IPS-NIHi7 (cell line): ENCODE results near the gene TACC2.

ENCODE experiments used
- DNase-seq: peaks from one replicate; pipeline ENCODE4 v3.0.0; 2012; ENCODE audit warnings: mixed read lengths; ENCODE audit errors: extremely low spot score

The TACC2 gene

DNA sequence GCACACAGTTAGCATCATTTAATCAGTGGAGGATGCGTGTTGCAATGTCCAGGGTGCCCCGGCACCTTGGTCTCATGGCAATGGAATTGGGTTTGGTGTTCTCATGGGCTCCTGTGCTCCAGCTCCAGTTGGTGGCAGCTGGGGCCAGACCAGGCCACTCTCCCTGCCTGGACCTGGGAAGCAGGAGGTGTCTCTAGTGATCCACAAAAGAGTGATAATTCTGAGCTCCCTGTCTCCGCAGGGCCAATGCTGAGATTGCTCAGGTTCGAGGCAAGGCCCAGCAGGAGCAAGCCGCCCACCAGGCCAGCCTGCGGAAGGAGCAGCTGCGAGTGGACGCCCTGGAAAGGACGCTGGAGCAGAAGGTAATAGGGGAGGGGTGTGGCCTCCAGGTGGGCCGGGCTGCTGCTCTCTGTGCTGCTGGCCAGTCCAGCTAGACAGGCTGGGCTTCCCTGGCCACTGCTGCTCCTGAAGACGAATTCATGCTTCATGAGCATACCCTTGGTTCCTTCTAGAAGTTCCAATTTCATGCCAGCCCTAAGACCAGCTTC, 260.4 kb downstream of the TACC2 start:
- no peak for DNase-seq

GRCh38 chr10:122249991-122250750, 261.2 kb downstream of the TACC2 start:
- DNase-seq = no peak

DNA sequence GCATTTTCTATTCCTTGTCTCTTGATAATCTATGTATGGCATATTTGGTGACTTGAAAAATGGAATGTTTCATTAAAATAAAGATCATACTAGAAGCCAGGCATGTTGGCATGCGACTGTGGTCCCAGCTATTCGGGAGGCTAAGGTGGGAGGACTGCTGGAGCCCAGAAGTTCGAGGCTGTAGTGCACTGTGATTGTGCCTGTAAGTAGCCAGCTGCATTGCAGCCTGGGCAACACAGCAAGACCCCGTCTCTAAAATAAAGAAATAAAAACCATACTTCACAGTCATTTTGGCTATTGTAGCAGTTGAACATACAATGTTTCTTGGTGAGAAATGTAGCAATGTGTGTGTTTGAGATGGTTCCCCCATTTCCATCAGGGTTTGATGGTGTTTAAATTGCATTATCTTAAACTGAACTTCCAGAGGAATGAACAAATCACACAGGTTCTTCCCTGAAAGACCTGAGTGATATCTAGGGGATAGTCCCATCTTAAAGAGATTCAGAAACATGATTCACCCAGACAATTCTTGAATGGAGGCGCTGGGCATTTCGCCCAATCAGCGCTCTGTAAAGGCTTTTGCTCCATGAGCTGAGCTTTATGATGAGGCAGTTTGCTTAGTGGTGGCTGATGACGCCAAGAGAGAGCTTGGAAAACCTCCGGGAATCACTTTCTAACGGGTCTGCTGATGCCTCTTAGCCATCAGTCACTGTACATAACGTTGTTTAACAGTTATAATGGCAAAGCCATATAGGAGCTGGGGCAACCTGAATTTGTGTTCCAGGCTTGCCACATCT, 262.7 kb downstream of the TACC2 start:
- DNase-seq = no peak

DNA sequence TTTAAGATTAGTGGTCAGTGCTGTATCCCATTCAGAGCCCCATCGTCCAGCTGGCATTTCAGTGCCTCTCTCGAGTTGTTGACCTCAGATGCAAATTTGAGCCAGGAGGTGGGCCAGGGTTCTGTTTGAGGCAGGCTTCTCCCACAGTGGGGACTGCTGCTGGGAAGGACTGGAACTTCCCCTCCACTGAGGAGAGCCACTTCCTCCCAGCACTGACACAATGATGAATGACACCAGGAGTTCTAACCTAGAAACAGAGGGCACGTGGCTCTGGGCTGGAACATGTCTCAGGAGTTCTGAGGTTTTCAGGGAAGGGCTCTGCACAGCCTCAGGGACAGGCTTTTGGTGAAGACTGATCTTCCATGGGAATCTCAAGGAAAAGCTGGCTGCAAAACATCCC, 263.8 kb downstream of the TACC2 start:
- no peak for DNase-seq

DNA sequence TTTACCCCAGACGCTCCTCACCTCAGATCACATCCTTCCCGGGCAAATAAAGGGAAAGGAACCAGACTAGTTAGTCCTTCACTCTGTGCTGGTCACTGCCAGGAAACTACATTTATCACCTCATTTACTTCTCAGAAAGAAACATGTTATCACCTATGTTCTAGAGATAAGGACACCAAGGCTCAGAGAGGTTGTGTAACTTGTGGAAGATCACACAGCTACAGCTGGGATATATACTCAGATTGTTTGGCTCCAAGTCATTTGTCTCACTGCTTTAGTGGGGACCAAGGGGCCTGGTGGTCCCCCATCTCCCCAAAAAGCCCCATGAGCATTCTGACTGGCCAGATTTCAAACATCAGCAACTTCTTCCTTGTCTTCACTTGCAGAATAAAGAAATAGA, 264.6 kb downstream of the TACC2 start:
- DNase-seq = no peak

DNA sequence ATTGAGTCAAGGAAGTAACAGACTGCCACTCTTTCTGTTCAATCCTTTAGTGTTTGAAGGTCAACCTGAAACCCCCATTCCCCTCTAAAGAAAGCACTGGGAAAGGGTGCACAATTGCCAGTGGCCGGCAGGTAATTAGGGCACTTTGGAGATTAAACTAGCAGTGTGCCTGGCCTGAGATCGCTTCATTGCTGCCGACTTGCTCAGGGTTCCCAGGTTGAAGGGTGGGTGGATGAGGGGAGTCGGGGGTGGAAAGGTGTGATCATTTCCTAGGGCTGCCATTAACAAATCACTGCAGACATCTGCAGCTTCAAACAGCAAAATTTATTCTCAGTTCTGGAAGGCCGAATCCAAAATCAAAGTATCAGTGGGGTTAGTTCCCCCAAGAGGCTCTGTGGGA, 265.9 kb downstream of the TACC2 start:
- DNase-seq = no peak

GRCh38 chr10:122255509-122256301, 266.7 kb downstream of the TACC2 start:
- no peak for DNase-seq

GRCh38 chr10:122257041-122257440, 268.1 kb downstream of the TACC2 start:
- DNase-seq = no peak

DNA sequence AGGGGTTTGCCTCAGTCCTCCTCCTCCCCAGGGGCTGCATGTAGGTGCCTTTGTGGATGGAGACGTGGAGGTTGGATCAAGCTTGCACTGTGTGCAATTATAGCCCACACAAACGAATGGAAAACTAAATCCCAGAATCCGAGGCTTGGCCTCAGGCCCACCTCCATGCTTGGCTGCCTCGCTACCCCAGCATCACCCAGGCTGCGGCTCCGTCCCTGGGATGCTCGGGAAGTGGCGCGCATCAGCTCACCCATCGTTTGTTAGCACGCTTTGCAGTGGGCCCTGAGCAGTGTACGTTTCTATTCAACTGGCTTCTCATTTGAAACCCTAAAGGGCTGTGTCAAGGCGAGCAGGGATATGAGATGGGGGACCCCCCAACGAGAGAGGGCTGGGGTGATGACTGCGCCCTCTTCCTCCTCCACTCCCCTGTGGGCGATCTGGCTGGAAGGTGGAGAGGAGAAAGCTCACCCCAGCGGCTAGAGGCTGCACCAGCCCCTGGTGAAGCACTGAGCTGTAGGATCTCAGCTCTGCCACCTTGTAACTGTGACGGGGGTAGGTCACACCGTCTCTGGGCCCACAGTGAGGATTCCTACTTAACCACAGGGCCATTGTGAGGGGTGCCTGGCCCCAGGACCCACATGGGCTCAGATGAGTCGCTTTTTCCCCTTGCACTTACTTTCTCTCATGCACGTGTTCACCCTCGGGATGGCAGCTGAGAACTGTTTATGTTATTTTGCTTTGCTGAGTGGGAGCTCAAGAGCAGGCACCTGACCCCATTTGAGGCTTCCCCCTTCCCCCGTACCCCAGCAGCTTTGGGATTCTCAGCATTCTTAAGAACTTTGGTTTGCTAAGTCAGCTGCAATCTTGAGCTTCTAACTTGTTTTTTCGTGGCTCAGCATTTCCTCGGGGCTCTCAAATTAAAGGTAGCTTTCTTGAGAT, 269.4 kb downstream of the TACC2 start:
- DNase-seq = peak; percentile 39

GRCh38 chr10:122259075-122259466, 270.1 kb downstream of the TACC2 start:
- DNase-seq = no peak

DNA sequence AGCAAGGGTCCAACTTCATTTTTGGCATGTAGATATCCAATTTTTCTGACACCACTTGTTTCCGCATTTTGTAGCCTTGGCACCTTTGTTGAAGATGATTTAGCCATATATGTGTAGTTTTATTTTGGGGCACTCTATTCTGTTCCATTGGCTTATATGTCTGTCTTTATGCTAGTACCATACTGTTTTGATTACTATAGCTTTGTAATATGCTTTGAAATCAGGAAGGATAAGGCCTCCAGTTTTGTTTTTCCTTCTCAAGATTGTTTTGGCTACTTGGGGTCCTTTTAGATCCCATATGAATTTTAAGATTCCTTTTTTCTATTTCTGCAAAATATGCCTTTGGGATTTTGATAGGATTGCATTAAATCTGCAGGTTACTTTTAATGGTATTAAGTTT, 272.6 kb downstream of the TACC2 start:
- no peak for DNase-seq

DNA sequence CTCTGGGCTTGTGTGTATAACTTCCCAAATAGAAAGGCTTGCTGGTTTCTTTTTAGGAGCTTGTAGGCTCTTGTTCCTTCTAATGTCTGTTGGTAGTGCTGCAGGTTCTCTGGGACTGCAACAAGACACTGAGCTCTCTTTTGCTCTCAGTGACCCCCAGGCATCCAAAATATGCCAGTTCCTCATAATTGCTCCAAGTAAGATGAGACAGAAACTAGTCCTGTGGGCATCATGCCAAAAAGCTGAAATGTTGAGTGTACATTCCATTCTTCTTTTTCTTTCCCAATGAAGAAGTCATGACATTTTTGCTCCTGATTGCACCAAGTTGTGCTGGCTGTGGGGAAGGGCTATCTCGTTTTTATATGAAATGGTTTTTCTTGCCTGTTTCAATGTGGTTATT, 275.0 kb downstream of the TACC2 start:
- DNase-seq = no peak

- no peak for DNase-seq
Observed at GRCh38 chr10:122264436-122264835, 275.5 kb downstream of the TACC2 start.

GRCh38 chr10:122264931-122265330, 276.0 kb downstream of the TACC2 start:
- DNase-seq = no peak

DNA sequence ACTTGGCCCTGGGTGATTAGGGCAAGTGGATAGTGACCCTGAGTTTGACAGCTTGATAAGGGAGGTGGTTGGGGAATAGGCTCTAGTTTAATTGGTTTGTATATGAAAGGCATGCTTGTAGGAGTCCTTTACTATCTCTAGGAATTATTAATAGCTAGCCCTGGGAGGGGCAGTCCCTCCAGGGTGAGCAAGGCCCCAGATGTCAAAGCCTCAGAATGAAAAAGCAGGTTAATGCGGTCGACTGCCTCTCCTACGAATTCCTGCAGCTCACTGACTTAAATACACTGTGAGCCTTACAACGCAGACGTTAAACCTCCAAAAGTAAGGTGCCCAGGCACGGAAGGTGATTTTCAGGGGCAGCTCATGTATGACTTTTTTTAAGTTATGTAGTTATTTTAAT, 276.9 kb downstream of the TACC2 start:
- DNase-seq = no peak

DNA sequence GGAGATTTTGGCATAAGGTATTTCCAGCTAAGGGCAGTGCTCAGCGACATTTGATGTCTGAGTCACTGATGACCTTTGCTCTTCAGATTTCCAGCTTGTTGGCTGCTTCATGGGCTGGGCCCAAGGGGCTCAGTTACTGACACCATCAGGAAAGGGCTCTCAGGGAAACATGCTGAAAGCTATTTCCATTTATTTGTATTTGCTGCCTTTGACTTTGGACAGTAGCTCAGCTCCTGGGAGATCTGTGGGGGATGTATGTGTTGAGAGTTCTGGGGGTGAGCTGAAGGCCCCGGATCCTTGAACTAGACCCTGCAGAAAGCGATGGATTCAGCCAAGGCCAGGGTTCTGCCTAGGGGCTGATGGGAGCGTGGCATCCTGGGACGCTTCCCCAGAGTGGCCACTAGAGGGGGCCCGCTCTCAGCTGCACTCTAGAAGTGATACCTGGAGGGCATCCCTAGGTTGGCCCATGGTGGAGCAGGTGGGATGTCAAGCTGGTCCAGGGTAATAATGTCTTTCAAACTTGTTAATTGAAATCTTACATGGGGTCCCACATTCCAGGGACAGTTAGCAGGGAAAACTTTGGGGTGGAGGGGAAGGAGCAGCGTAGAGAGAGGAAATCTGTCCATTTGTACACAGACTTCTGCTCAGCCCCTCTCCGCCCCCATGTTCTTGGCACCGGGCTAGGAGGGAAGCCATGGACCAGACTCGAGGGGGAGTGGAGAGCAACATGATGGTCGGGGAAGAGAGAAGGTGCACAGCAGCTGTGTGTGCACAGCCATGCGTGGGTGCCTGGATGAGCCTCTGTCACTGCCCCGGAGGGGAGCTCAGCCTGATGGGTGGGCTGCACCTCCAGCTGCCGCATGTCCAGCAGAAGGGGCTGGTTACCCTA, 279.1 kb downstream of the TACC2 start:
- DNase-seq = peak; percentile 92

DNA sequence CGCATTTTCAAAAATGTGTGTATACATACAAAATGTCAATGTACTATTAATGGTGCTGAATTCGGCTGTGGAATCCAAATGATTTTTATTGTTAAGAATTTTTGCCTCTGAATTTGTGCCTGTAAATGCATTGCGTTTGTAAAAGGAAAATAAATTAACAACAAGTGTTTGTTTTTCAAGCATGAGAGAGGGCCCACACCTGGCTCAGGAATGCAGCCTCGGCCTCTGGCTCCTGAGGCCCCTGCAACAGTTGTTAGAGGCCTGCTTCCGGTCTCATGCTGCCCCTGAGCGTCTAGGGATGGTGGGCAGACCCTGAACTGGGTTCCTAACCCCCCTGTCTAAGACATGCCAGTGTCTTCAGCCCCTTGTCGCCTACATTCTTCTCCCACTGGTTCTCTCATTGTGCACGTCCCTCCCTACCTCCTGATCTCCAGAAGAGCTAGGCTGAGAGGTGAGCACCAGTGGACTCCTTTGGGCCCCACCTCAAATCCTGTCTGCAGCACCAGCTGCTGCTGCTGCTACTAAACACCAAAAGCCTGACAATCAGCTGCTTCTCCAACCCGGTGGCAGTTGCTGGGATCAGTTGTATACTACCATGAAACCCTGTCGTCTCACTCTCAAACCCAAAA, 280.2 kb downstream of the TACC2 start:
- DNase-seq = no peak

DNA sequence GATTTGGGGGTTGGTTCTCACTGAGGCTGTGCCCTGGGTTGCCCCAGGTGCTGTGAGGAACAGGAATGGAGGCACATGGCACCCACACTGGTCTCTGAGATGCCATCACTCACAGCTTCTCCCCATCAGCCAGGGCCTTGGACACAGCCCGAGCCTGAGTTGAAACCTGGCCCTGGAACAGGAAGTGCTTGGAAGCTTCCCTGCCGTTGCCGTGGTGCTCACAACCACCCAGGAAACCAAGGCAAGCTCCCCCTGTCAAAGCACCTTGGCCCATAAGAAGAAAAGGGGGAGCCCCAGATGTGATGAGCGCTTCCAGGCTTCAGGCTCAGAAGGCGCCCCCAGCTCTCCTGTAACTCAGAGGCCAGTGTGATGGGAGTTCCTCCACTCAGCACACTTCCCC, 282.1 kb downstream of the TACC2 start, which contains the start of gene BTBD16:
TSS of gene BTBD16 (plus strand) at position 221 of the 400 bp plus-strand sequence. CDS start 3,786 bp downstream, outside the sequence.
- DNase-seq = no peak

- DNase-seq = no peak
Observed at GRCh38 chr10:122273966-122274545, 285.1 kb downstream of the TACC2 start.
